Effector memory CD8-positive, alpha-beta T cell (primary cell): ENCODE results near the gene ZNF766.
"Not testable (repeated sequence)": the region's sequence is repeated elsewhere in the genome, so short reads cannot be mapped to it uniquely, and the experiment has no call there.

Experiments used
- ATAC-seq: fragments of 150-1000 bp; cut with Tn5 transposase; replicated peaks from 2 replicates; pipeline ENCODE4 v1.10.0; 2021; ENCODE audit warnings: mild to moderate bottlenecking, moderate library complexity
- DNase-seq, 3 experiments: peaks; one replicate each; pipeline ENCODE4 v3.0.0; 2021
- H3K27ac Mint-ChIP-seq, 2 donors: one replicate each; pipeline ENCODE4 v1.8.0; 2022; ENCODE audit warnings: mild to moderate bottlenecking in 2 of 2, mixed read lengths in 2 of 2, moderate library complexity in 2 of 2
- H3K27me3 Mint-ChIP-seq, 2 donors: one replicate each; pipeline ENCODE4 v1.8.0; 2022; ENCODE audit warnings: mixed read lengths in 2 of 2
- H3K36me3 Mint-ChIP-seq: one replicate; pipeline ENCODE4 v1.8.0; 2022; ENCODE audit warnings: mild to moderate bottlenecking, moderate library complexity, mixed read lengths; ENCODE audit not compliant: insufficient read depth
- H3K4me1 Mint-ChIP-seq, 2 donors: one replicate each; pipeline ENCODE4 v1.8.0; 2022; ENCODE audit warnings: low read depth in 2 of 2, mixed read lengths in 2 of 2
- H3K4me3 Mint-ChIP-seq, 2 donors: one replicate each; pipeline ENCODE4 v1.8.0; 2022; ENCODE audit warnings: mild to moderate bottlenecking in 2 of 2, mixed read lengths in 2 of 2, moderate library complexity in 2 of 2
- H3K9me3 Mint-ChIP-seq, 2 donors: one replicate each; pipeline ENCODE4 v1.8.0; 2022; ENCODE audit warnings: mixed read lengths in 2 of 2

ZNF766 gene

DNA sequence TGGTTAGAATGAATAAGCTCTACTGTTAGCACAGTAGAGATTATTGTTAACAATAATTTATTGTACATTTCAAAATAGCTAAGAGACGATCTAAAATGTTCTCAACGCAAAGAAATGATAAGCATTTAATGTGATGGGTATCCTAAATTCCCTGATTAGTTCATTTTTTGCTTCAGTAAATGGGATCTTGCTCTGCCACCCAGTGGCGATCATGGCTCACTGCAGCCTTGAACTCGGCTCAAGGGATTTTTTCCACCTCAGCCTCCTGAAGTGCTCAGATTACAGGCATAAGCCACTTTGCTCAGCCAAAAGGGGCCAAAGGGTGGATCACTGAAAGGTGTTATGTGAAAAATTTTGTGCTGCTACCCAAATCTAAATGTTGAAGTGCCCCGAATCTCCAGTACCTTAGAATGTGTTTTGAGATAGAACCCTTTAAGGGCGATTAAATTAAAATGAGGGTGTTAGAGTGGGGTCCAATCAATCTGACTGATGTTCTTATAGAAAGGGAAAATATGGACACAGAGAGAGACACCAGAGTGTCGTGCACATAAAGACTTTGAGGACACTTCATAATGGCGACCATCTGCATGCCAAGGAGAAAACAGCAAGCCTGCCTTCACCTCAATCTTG lies 31.5 kb upstream of the ZNF766 start:
- Mint-ChIP-seq H3K27me3 (peaks cover 0 to 8% of the 10 kb centered on the region in 2 donors), H3K27ac (no peak overlapping the region), H3K36me3 (peaks cover 4% of the 10 kb centered on the region), H3K9me3 (no peaks in the 10 kb centered on the region), H3K4me3 (no peak overlapping the region), H3K4me1 (peaks cover 0 to 5% of the 10 kb centered on the region in 2 donors)
- ATAC-seq = peak; percentile 69
- DNase-seq = peak; percentile 32 to 54 (median 39)

DNA sequence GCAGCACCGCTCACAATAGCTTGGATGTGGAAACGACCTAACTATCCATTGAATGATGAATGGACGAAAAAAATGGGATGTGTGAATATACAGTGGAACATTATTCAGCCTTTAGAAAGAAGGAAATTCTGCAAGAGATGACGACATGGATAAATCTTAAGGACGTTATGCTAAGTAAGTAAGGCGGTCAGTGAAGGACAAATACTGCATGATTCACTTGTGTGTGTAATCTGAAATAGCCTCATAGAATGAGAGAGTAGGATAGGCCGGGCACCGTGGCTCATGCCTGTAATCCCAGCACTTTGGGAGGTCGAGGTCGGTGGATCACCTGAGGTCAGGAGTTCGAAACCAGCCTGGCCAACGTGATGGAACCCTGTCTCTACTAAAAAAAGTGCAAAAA lies 25.4 kb upstream of the ZNF766 start:
- Mint-ChIP-seq H3K4me3 (no peak overlapping the region), H3K9me3 (no peaks in the 10 kb centered on the region), H3K27ac (no peak overlapping the region), H3K4me1 (no peaks in the 10 kb centered on the region), H3K36me3 (no peaks in the 10 kb centered on the region), H3K27me3 (peaks cover 0 to 14% of the 10 kb centered on the region in 2 donors)
- no peak for DNase-seq
- no peak for ATAC-seq

DNA sequence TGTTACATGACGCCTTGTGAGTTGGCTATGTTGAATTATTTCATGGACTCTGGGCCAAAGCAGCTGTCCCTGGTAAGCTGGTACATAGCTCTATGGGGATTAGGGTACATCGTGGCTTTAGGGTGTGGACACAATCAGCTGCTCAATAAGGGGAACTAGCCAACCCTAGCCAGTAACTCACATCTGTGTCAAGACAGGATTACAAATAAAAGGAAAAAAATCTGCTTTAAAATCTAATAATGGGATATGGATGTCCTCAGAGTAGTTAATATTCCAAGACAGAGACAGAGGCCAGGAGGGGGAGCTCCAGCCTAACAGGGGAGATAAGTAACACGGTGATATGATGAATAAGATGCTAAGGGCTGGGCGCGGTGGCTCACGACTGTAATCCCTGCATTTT lies 21.1 kb upstream of the ZNF766 start:
- H3K27me3 Mint-ChIP-seq = peaks cover 0 to 6% of the 10 kb centered on the region in 2 donors
- H3K27ac Mint-ChIP-seq = no peak overlapping the region
- DNase-seq = peak; percentile 37 to 51 (median 40)
- H3K4me3 Mint-ChIP-seq = no peak overlapping the region
- H3K4me1 Mint-ChIP-seq = no peaks in the 10 kb centered on the region
- no peaks in the 10 kb centered on the region for H3K9me3 Mint-ChIP-seq
- H3K36me3 Mint-ChIP-seq = no peaks in the 10 kb centered on the region
- ATAC-seq = peak; percentile 64

DNA sequence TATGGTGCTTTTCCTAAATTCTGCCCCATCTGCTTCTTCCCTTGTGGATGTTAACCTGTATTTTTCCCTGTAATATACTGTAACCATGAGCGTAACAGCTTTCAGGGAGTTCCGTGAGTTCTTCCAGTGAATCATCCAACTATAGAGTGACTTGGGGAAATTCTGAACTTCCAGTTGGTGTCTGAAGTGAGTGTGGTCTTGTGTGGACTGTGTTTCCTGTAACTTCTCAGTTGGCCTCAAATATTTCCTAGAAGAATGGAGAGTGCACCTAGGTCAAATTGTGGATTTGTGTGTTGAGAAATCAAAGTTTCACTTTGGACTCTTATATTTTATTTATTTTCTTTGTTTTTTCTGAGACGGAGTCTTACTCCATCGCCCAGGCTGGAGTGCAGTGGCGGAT lies 11.0 kb upstream of the ZNF766 start:
- Mint-ChIP-seq H3K4me1 (no peaks in the 10 kb centered on the region), H3K36me3 (peaks cover 4% of the 10 kb centered on the region), H3K27me3 (peaks cover 8 to 22% of the 10 kb centered on the region in 2 donors), H3K27ac (no peak overlapping the region), H3K9me3 (no peaks in the 10 kb centered on the region), H3K4me3 (no peak overlapping the region)
- ATAC-seq = no peak
- no peak for DNase-seq

DNA sequence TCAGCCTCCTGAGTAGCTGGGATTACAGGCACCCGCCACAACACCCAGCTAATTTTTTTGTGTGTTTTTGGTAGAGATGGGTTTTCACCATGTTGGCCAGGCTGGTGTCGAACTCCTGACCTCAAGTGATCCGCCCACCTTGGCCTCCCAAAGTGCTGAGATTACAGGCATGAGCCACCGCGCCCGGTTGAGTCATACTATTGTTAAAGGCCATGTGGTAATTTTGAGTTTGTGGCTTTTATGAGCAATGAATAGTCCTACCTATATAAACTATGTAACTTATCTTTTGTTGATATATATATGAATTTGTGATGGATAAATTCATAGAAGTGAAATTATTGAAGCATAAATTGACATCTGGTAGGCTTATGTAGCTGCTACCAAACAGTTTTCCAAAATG lies 3.8 kb upstream of the ZNF766 start:
- not testable (repeated sequence) for H3K9me3 Mint-ChIP-seq

DNA sequence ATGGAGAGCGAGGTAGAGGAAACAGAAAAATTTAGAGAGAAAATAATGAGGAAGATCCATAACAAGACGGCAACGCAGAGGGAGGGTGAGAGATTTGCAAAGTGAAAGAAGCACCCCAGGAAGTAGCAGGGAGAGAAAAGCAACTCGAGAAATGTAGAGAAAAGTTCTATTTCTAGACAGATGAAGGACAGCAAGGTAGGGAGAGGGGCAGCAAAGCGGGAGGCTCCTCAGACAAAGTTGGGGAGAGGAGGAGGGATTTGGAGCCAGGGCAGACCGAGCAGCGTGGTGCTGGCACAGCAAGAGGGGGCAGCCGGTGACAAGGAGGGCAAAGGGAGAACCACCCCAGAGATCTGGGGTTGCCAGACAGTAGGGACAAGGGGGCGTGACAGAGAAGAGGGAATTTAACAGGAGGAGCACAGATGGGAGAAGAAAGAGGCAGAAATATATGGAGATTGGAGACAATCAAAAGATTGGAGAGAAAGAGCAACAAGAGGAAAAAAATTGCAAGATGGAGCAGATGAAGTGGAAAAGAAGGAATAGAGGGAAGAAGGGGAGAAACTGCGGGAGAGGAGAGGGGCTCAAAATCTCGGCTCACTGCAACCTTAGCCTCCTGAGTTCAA lies 989 bp downstream of the ZNF766 start:
- Mint-ChIP-seq H3K27ac (peak overlapping the region; percentile 88 to 95), H3K4me1 (peaks cover 32 to 44% of the 10 kb centered on the region in 2 donors), H3K36me3 (peaks cover 16% of the 10 kb centered on the region), H3K9me3 (no peaks in the 10 kb centered on the region), H3K4me3 (peak overlapping the region; percentile 85 to 95), H3K27me3 (no peaks in the 10 kb centered on the region)
- no peak for DNase-seq
- ATAC-seq = no peak

More for the DNA sequence above, 3.8 kb upstream of the ZNF766 start:
- not testable (repeated sequence) for ATAC-seq, H3K27me3 Mint-ChIP-seq, DNase-seq, H3K27ac Mint-ChIP-seq, H3K4me3 Mint-ChIP-seq, H3K4me1 Mint-ChIP-seq
- H3K36me3 Mint-ChIP-seq = peaks cover 13% of the 10 kb centered on the region

DNA sequence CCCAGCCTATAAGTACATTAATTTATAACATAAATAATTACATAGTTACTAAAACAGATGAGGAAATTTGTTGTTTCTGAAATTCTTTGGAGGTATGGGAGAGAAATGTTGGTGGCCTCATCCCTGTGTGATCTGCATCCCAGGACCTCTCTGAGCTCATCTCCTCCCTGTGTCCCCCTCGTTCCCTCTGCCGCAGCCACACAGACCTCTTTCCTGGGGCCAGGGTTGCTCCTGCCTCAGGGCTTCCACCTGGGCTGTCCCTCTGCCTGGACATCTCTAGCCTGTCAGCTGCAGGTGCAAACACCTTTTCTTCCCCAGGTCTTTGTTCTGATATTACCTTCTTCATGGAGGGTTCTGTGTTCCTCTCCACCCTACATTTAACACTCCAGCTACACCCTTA lies 3.9 kb downstream of the ZNF766 start:
- Mint-ChIP-seq H3K4me3 (peak overlapping the region; percentile 43), H3K27ac (peak overlapping the region in 1 of 2 donors; percentile 52), H3K9me3 (no peaks in the 10 kb centered on the region), H3K36me3 (peaks cover 22% of the 10 kb centered on the region), H3K4me1 (peaks cover 51 to 58% of the 10 kb centered on the region in 2 donors), H3K27me3 (no peaks in the 10 kb centered on the region)
- DNase-seq = no peak
- ATAC-seq = no peak

DNA sequence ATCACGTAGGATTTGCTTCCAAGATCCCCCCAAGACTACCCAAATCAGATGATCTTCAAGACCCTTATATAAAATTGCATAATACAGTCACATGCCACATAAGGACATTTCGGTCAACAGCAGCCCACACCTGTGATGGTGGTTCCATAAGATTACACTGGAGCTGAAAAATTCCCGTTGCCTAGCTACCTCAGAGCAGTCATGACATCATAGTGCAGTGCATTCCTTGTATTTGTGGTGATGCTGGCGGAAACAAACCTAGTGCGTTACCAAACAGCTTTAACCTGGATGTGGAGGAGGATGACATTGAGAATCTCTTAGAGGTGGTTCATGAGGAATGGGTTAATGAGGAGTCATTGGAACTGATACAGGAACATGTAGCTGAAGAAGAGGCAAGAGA lies 4.8 kb downstream of the ZNF766 start:
- H3K9me3 Mint-ChIP-seq = no peaks in the 10 kb centered on the region
- DNase-seq (no peak), ATAC-seq (no peak)
- H3K4me3 Mint-ChIP-seq = peak overlapping the region in 1 of 2 donors; percentile 43
- no peaks in the 10 kb centered on the region for H3K27me3 Mint-ChIP-seq
- H3K36me3 Mint-ChIP-seq = peaks cover 21% of the 10 kb centered on the region
- peak overlapping the region in 1 of 2 donors; percentile 15 for H3K27ac Mint-ChIP-seq
- H3K4me1 Mint-ChIP-seq = peaks cover 58 to 67% of the 10 kb centered on the region in 2 donors

DNA sequence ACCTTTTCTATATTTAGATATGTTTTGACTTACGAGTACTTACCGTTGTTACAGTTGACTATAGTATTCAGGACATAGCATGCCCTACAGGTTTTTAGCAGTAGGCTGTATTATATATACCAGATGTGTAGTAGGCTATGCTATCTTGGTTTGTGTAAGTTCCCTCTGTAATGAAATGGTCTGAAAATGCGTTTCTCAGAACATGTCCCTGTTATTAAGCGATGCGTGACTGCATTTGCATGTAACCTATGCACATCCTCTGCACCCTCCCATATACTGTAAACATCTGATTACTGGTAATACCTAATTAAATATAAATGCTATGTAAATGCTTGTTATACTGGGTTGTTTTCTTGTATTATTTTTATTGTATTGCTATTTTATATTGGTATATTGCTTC lies 6.6 kb downstream of the ZNF766 start:
- Mint-ChIP-seq H3K9me3 (no peaks in the 10 kb centered on the region), H3K27me3 (no peaks in the 10 kb centered on the region), H3K36me3 (peaks cover 13% of the 10 kb centered on the region), H3K27ac (peak overlapping the region in 1 of 2 donors; percentile 57), H3K4me1 (peaks cover 51 to 60% of the 10 kb centered on the region in 2 donors), H3K4me3 (peak overlapping the region in 1 of 2 donors; percentile 43)
- DNase-seq (no peak), ATAC-seq (no peak)

DNA sequence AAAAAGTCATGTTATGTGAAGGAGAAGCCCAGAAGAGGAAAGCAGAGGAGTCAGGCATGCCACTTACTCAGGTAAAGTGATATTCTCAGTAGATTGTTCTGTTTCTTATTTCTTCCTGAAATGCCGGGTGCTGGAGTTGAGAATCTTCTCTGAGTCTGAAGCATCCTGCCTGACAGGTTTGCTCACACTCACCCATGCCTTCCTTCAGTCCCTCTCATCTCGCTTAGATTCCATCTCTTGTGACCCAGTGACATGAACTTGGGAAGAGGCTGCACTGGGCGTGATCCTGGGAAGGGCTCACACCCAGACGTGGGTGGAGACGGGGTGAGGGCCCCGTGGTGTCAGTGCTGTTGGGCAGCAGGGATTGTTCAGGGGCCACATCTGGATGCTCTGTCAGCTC lies 8.1 kb downstream of the ZNF766 start:
- Mint-ChIP-seq H3K4me1 (peaks cover 44 to 52% of the 10 kb centered on the region in 2 donors), H3K27me3 (no peaks in the 10 kb centered on the region), H3K4me3 (peak overlapping the region; percentile 38 to 51), H3K9me3 (no peaks in the 10 kb centered on the region), H3K27ac (peak overlapping the region in 1 of 2 donors; percentile 74), H3K36me3 (peaks cover 13% of the 10 kb centered on the region)
- no peak for ATAC-seq
- no peak for DNase-seq

DNA sequence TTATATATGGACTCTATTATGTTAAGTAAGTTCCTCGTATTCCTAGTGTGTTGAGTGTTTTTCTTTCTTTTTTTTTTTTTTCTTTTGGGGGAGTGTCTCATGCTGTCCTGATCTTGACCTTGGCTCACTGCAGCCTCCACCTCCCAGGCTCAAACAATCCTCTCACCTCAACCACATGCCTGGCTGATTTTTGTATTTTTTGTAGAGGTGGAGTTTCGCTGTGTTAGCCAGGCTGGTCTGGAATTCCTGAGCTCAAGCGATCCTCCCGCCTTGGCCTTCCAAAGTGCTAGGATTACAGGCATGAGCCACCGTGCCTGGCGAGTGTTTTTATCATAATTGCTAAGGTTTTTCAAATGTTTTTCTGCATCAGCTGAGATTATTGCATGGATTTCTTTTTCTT lies 16.9 kb downstream of the ZNF766 start:
- ATAC-seq (no peak), DNase-seq (no peak)
- H3K9me3 Mint-ChIP-seq = peaks cover 0 to 1% of the 10 kb centered on the region in 2 donors
- H3K27me3 Mint-ChIP-seq = no peaks in the 10 kb centered on the region
- H3K4me3 Mint-ChIP-seq = no peak overlapping the region
- peaks cover 63% of the 10 kb centered on the region for H3K36me3 Mint-ChIP-seq
- H3K4me1 Mint-ChIP-seq = peaks cover 2 to 16% of the 10 kb centered on the region in 2 donors
- no peak overlapping the region for H3K27ac Mint-ChIP-seq

DNA sequence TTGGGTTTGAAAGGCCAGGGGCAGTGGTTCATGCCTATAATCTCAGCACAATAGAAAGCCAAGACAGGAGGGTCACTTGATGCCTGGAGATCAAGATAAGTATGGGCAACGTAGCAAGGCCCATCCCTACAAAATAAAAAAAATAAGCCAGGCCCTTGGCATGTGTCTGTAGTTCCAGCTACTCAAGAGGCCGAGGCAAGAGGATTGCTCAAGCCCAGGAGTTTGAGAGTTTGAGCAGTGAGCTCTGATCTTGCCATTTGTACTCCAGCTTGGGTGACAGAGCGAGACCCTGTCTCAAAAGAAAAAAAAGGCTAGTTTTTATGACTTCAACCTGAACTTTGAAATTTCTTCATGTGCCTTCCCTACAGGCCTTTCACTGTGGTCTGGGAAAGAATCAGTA lies 22.4 kb downstream of the ZNF766 start:
- Mint-ChIP-seq H3K4me1 (peaks cover 4 to 5% of the 10 kb centered on the region in 2 donors), H3K27me3 (no peaks in the 10 kb centered on the region), H3K27ac (no peak overlapping the region), H3K9me3 (peaks cover 1 to 6% of the 10 kb centered on the region in 2 donors), H3K4me3 (no peak overlapping the region), H3K36me3 (peaks cover 44% of the 10 kb centered on the region)
- DNase-seq (no peak), ATAC-seq (no peak)

DNA sequence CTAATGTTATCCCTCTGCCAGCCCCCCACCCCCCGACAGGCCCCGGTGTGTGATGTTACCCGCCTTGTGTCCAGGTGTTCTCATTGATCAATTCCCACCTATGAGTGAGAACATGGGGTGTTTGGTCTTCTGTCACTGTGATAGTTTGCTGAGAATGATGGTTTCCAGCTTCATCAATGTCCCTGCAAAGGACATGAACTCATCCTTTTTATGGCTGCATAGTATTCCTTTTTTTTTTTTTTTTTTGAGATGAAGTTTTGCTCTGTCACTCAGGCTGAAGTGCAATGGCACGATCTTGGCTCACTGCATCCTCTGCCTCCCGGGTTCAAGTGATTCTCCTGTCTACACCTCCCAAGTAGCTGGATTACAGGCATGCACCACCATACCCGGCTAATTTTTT lies 23.6 kb downstream of the ZNF766 start:
- H3K36me3 Mint-ChIP-seq = peaks cover 46% of the 10 kb centered on the region
- H3K27me3 Mint-ChIP-seq, H3K27ac Mint-ChIP-seq, ATAC-seq, DNase-seq, H3K4me3 Mint-ChIP-seq: not testable (repeated sequence)
- peaks cover 9 to 11% of the 10 kb centered on the region in 2 donors for H3K4me1 Mint-ChIP-seq
- H3K9me3 Mint-ChIP-seq = peaks cover 0 to 12% of the 10 kb centered on the region in 2 donors

DNA sequence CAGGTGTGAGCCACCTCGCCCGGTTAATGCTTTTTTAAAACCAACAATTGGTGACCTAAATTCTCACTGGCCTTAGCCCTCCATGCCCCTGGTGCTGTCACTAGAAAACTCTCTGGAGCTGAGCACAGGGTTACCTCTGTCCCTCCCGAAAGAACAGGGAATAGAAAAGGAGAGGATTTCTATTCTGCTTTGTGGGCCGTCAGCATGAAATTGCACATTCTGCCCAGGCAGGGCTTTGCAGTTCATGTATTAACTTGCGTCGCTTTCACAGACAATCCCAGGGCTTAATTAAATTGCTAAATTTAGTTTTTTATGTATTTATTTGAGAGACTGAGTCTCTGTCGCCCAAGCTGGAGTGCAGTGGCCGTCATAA lies 27.0 kb downstream of the ZNF766 start:
- ATAC-seq (no peak), DNase-seq (peak in 1 of 3 experiments; percentile 1)
- peaks cover 0 to 16% of the 10 kb centered on the region in 2 donors for H3K9me3 Mint-ChIP-seq
- peak overlapping the region; percentile 92 to 95 for H3K4me3 Mint-ChIP-seq
- H3K27ac Mint-ChIP-seq = peak overlapping the region; percentile 94 to 99
- peaks cover 37% of the 10 kb centered on the region for H3K36me3 Mint-ChIP-seq
- peaks cover 16 to 18% of the 10 kb centered on the region in 2 donors for H3K4me1 Mint-ChIP-seq
- H3K27me3 Mint-ChIP-seq = no peaks in the 10 kb centered on the region
